Chondrocyte (in vitro differentiated cells): ENCODE measurements around the gene REPS1. TPM values are rescaled to one million over a fixed set of nuclear protein-coding genes. Genes with fewer than 3 reads are reported as not detected.

ENCODE experiments used
- DNase-seq: peaks from one replicate; pipeline ENCODE4 v3.0.0; 2021; ENCODE audit warnings: mixed read lengths, low spot score
- H3K27ac Mint-ChIP-seq: one replicate; pipeline ENCODE4 v1.8.0; 2021; ENCODE audit warnings: mild to moderate bottlenecking, moderate library complexity, mixed read lengths; ENCODE audit not compliant: unreplicated experiment
- H3K27me3 Mint-ChIP-seq: 2 replicates; pipeline ENCODE4 v1.8.0; 2021; ENCODE audit warnings: low read depth, mixed read lengths
- H3K36me3 Mint-ChIP-seq: 2 replicates; pipeline ENCODE4 v1.8.0; 2021; ENCODE audit warnings: low read depth, mixed read lengths
- H3K4me1 Mint-ChIP-seq: 2 replicates; pipeline ENCODE4 v1.8.0; 2021; ENCODE audit warnings: low read depth, mild to moderate bottlenecking, mixed read lengths
- H3K4me3 Mint-ChIP-seq: one replicate; pipeline ENCODE4 v1.8.0; 2021; ENCODE audit warnings: mild to moderate bottlenecking, moderate library complexity, mixed read lengths; ENCODE audit not compliant: unreplicated experiment
- H3K9me3 Mint-ChIP-seq: 2 replicates; pipeline ENCODE4 v1.8.0; 2021; ENCODE audit warnings: low read depth, mixed read lengths
- total RNA-seq: library from RNA; stranded (reverse); gene quantifications from 3 replicates; pipeline ENCODE4 v1.2.1, GENCODE V29; 2021
- TF ChIP-seq, protein P1 (sequence below): fragments of 200-600 bp; sonication (generic); IDR thresholded peaks from 2 replicates; pipeline ENCODE4 v1.5.0; 2021; ENCODE audit warnings: antibody characterized with exemption, mild to moderate bottlenecking, moderate library complexity

REPS1 gene
- total RNA-seq, 1 donor from 2014 or later = 26.5 TPM

DNA sequence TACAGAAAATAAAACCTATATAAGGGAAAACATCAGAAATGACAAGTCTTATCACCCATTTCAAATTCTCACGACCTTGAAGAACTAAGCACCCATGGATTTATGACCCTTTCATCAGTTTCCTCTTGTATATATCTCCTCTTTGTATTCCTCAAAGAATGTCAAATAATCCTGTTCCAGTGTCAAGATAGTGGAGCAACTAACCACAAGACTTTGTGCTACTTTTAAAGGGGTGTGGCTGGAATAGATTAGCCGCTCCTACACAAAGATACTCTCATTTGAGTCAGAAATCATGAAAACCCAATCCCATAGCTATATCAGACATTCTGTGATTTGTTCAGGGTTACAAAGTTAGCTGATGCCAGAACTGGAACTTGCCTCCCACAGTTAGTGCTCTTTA is 6.6 kb downstream of the REPS1 start:
- DNase-seq = no peak
- Mint-ChIP-seq H3K36me3 (no peaks in the 10 kb centered on the region), H3K4me3 (no peak overlapping the region), H3K27me3 (no peaks in the 10 kb centered on the region), H3K27ac (no peak overlapping the region), H3K9me3 (no peaks in the 10 kb centered on the region), H3K4me1 (peaks cover 26% of the 10 kb centered on the region)
- TF ChIP-seq, protein P1, sequence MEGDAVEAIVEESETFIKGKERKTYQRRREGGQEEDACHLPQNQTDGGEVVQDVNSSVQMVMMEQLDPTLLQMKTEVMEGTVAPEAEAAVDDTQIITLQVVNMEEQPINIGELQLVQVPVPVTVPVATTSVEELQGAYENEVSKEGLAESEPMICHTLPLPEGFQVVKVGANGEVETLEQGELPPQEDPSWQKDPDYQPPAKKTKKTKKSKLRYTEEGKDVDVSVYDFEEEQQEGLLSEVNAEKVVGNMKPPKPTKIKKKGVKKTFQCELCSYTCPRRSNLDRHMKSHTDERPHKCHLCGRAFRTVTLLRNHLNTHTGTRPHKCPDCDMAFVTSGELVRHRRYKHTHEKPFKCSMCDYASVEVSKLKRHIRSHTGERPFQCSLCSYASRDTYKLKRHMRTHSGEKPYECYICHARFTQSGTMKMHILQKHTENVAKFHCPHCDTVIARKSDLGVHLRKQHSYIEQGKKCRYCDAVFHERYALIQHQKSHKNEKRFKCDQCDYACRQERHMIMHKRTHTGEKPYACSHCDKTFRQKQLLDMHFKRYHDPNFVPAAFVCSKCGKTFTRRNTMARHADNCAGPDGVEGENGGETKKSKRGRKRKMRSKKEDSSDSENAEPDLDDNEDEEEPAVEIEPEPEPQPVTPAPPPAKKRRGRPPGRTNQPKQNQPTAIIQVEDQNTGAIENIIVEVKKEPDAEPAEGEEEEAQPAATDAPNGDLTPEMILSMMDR = no peak

DNA sequence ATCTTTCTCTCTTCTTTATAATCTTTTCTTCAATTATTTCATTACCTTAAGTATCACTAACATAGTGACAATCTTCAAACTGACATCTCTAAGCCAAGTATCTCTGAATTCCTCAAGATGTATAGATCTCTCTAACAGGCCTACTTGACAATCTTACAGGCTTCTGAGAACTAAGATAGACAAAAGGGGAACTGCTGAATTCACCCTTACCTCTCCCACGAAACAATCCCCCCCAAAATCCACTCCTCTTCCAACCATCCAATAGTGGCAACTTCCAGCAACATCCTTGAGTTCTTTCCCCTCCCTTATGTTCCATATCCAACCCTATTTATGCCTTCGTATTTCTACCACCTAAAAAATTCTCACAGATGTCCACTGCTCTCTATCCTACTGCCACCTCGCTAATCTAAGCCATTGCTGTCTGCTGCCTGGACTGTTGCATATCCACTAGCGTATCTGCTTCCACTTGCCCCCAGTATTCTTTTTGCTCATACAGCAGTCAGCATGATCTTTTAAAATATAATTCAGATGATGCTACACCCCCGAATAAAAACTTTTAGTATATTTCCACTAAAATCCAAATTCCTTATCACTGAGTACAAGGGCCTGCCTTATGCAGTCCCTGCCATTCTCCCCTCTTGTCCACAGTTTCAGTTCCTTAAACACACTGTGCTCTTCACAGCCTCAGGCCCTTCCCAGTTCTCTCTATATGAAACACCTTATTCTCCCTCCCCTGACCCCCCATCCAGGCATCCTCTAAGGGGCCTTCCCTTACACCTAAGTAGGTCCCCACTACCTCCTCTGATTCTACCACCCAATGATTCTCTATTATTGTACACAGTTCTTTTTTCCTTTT is 8.0 kb downstream of the REPS1 start:
- peaks cover 27% of the 10 kb centered on the region for H3K4me1 Mint-ChIP-seq
- H3K4me3 Mint-ChIP-seq = no peak overlapping the region
- DNase-seq = no peak
- H3K36me3 Mint-ChIP-seq = no peaks in the 10 kb centered on the region
- H3K27me3 Mint-ChIP-seq = no peaks in the 10 kb centered on the region
- TF ChIP-seq, protein P1 = no peak
- H3K27ac Mint-ChIP-seq = peak overlapping the region; percentile 6
- no peaks in the 10 kb centered on the region for H3K9me3 Mint-ChIP-seq

DNA sequence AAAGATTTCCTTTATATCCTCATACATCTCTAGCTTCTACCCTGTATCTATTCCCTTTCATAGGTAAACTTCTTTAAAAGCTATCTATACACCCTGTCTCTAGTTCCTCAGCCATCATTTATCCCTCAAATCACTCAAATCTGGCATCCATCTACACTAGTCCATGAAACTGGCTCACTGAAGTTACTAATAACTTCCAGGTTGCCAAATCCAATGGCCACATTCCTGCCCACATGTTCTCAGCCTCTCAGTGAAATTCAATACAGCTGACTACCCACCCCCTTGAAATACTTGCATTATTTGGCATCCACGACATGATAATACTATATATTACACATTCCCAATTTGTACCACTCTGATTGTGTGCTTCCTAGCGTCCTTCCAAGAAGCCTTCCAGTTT is 8.7 kb downstream of the REPS1 start:
- TF ChIP-seq, protein P1 = no peak
- no peaks in the 10 kb centered on the region for H3K27me3 Mint-ChIP-seq
- DNase-seq = no peak
- H3K4me1 Mint-ChIP-seq = peaks cover 29% of the 10 kb centered on the region
- peak overlapping the region; percentile 52 for H3K27ac Mint-ChIP-seq
- no peaks in the 10 kb centered on the region for H3K36me3 Mint-ChIP-seq
- no peak overlapping the region for H3K4me3 Mint-ChIP-seq
- no peaks in the 10 kb centered on the region for H3K9me3 Mint-ChIP-seq

DNA sequence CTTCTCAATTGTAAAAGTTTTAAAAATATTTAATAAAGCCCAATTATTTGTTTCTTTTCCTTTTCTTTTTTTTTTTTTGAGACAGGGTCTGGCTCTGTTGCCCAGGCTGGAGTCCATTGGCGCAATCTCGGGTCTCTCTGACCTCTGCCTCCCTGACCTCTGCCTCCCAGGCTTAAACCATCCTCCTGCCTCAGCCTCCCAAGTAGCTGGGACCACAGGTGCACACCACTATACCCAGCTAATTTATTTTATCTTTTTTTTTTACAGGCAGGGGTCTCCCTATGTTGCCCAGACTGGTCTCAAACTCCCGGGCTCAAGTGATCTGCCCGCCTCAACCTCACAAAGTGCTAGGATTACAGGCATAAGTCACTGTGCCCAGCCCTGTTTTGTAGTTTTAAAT is 9.8 kb downstream of the REPS1 start:
- Mint-ChIP-seq H3K27me3 (no peaks in the 10 kb centered on the region), H3K9me3 (no peaks in the 10 kb centered on the region), H3K27ac (no peak overlapping the region), H3K4me3 (no peak overlapping the region), H3K4me1 (peaks cover 38% of the 10 kb centered on the region), H3K36me3 (no peaks in the 10 kb centered on the region)
- TF ChIP-seq, protein P1 = no peak
- DNase-seq = no peak

DNA sequence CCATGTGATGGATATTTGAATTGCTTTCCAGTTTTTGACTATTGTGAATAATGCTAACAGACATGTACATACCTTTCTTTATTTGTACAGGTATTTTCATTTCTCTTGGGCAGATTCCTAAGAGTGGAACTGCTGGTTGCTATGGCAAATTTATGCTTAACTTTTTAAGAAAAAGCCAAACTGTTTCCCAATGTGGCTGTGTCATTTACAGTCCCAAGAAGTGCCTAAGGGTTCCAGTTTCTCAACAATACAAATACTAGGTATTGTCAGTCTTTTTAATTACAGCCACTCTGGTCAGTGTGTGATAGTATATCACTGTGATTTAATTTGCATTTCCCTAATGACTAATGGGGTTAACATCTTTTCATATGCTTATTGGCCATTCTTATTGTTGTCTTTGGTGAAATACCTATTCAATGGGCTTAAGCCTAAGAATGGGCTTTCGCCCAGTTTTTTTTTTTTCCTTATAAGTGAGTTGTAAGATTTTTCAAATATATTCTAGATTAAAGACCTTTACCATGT is 10.3 kb downstream of the REPS1 start:
- no peaks in the 10 kb centered on the region for H3K36me3 Mint-ChIP-seq

More for the DNA sequence above, 10.3 kb downstream of the REPS1 start:
- peaks cover 43% of the 10 kb centered on the region for H3K4me1 Mint-ChIP-seq
- H3K27ac Mint-ChIP-seq = no peak overlapping the region
- H3K9me3 Mint-ChIP-seq = no peaks in the 10 kb centered on the region
- no peak overlapping the region for H3K4me3 Mint-ChIP-seq
- no peak for DNase-seq
- no peaks in the 10 kb centered on the region for H3K27me3 Mint-ChIP-seq
- TF ChIP-seq, protein P1 = no peak
